HG03139 (cell line): Measurements from ENCODE around the gene KMT2B.

ENCODE experiments used
- ATAC-seq: cut with Tn5 transposase; IDR thresholded peaks from one replicate; pipeline ENCODE4 v1.9.1; 2021; ENCODE audit not compliant: unreplicated experiment

KMT2B gene

DNA sequence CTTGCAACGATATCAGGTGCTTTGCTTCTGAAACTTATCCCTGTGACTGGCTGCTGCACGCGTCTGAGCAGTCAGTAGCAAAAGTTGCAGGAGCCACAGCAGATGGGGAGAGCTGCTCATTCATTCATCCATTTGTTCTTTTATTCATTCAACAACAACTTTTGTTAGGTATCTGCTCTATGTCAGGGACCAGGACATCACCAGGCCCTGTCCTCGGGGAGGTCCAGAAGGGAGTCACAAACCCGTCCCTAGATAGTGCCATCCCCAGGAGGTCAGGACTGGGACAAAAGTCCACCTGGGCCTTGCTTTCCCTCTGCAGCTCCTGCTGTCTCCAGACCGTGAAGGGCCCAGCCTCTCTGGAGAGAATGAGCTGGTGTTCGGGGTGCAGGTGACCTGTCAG lies 60.2 kb downstream of the KMT2B start:
- ATAC-seq = no peak

GRCh38 chr19:35779033-35779432 lies 61.2 kb downstream of the KMT2B start:
- no peak for ATAC-seq

GRCh38 chr19:35780058-35780457 lies 62.3 kb downstream of the KMT2B start:
- ATAC-seq = no peak

GRCh38 chr19:35780717-35781116 lies 62.9 kb downstream of the KMT2B start:
- no peak for ATAC-seq

GRCh38 chr19:35781650-35782049 lies 63.8 kb downstream of the KMT2B start:
- ATAC-seq = no peak

DNA sequence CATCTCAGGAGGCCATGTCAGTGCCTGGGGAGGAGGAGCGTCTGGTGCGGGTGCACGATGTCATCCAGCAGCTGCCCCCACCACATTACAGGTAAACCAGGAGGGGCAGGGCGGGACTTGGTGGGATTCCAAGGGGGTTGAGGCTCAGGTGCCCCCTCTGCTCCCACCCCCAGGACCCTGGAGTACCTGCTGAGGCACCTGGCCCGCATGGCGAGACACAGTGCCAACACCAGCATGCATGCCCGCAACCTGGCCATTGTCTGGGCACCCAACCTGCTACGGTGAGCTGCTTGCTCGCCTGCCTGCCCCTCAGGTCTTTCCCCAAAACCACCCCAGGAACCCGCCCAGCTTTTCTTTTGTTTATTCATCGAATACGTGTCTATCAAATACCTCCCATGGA lies 64.8 kb downstream of the KMT2B start:
- ATAC-seq = no peak

- no peak for ATAC-seq
Measured at GRCh38 chr19:35783469-35784434, 65.9 kb downstream of the KMT2B start.

DNA sequence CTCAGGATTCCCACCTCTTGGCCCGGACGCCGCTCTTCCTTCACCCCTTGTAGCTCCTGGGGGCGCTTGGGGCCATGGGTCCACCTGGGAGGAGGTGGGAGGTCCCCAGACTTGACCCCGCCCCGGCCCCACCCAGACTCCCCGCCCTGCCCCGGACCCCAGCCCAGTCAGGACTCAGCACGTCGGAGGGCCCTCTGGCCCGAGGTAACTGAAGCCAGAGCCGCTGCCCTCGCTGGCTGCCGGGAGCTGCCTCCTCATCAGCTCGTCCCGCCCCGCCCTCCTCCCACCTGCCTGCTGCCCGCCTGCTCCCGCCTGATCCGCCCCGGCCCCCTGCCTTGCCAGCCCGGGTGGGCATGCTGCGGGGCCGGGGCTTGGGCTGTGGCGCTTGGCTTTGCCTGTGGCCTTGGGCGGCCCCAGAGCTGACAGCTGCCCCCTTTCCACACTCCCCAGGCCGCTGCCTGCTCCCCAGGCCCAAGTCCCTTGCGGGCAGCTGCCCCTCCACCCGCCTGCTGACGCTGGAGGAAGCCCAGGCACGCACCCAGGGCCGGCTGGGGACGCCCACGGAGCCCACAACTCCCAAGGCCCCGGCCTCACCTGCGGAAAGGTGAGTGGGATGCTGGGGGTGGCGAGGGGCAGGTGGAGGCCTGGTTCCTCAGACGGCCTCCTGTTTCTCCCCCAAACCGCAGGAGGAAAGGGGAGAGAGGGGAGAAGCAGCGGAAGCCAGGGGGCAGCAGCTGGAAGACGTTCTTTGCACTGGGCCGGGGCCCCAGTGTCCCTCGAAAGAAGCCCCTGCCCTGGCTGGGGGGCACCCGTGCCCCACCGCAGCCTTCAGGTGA lies 66.9 kb downstream of the KMT2B start:
- ATAC-seq = no peak

DNA sequence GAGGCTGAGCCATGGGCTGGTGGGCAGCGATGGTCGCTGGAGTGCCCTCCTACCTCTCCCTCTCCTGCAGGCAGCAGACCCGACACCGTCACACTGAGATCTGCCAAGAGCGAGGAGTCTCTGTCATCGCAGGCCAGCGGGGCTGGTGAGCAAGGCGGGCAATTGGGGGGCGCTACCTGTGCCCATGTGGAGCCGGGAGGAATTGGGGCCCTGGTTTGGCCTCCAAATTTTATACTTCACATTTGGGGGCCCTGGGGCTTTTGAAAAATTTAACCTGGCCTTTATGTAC lies 67.5 kb downstream of the KMT2B start:
- no peak for ATAC-seq

DNA sequence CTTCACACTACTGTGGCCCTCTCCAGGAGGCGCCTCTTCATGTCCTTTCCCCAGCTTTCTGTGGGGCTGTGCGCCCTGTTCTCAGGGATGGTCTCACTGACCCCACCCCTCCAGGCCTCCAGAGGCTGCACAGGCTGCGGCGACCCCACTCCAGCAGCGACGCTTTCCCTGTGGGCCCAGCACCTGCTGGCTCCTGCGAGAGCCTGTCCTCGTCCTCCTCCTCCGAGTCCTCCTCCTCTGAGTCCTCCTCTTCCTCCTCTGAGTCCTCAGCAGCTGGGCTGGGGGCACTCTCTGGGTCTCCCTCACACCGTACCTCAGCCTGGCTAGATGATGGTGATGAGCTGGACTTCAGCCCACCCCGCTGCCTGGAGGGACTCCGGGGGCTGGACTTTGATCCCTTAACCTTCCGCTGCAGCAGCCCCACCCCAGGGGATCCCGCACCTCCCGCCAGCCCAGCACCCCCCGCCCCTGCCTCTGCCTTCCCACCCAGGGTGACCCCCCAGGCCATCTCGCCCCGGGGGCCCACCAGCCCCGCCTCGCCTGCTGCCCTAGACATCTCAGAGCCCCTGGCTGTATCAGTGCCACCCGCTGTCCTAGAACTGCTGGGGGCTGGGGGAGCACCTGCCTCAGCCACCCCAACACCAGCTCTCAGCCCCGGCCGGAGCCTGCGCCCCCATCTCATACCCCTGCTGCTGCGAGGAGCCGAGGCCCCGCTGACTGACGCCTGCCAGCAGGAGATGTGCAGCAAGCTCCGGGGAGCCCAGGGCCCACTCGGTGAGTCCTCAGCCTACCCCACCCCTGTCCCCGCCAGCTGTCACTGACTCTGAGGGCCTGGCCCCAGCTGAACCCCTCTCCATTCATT lies 68.7 kb downstream of the KMT2B start:
- ATAC-seq = no peak

DNA sequence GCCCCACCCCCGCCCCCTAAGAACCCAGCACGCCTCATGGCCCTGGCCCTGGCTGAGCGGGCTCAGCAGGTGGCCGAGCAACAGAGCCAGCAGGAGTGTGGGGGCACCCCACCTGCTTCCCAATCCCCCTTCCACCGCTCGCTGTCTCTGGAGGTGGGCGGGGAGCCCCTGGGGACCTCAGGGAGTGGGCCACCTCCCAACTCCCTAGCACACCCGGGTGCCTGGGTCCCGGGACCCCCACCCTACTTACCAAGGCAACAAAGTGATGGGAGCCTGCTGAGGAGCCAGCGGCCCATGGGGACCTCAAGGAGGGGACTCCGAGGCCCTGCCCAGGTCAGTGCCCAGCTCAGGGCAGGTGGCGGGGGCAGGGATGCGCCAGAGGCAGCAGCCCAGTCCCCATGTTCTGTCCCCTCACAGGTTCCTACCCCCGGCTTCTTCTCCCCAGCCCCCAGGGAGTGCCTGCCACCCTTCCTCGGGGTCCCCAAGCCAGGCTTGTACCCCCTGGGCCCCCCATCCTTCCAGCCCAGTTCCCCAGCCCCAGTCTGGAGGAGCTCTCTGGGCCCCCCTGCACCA lies 69.5 kb downstream of the KMT2B start:
- no peak for ATAC-seq
